Trophoblast cell (in vitro differentiated cells and primary cell): ENCODE data around the gene TANK.

ENCODE experiments used
- DNase-seq, 2 donors: peaks; one replicate each; pipeline ENCODE4 v3.0.0-alpha.2; 2016
- H2AFZ ChIP-seq: 2 replicates; pipeline ENCODE4 v1.6.1; 2013; ENCODE audit warnings: low read length, moderate library complexity, mild to moderate bottlenecking; ENCODE audit not compliant: insufficient read depth, poor library complexity
- H2AK5ac ChIP-seq: 2 replicates; pipeline ENCODE4 v1.6.1; 2013; ENCODE audit warnings: mild to moderate bottlenecking, low read length
- H2BK120ac ChIP-seq: 2 replicates; pipeline ENCODE4 v1.6.1; 2013; ENCODE audit warnings: low read length, mild to moderate bottlenecking, moderate library complexity; ENCODE audit not compliant: insufficient read depth, poor library complexity
- H2BK12ac ChIP-seq: 2 replicates; pipeline ENCODE4 v1.6.1; 2013; ENCODE audit warnings: mild to moderate bottlenecking, low read length, moderate library complexity
- H2BK5ac ChIP-seq: 2 replicates; pipeline ENCODE4 v1.6.1; 2013; ENCODE audit warnings: low read length, low read depth, moderate library complexity, mild to moderate bottlenecking; ENCODE audit not compliant: poor library complexity
- H3K14ac ChIP-seq: 2 replicates; pipeline ENCODE4 v1.6.1; 2013; ENCODE audit warnings: mild to moderate bottlenecking, low read length
- H3K18ac ChIP-seq: 2 replicates; pipeline ENCODE4 v1.6.1; 2013; ENCODE audit warnings: mild to moderate bottlenecking, low read length
- H3K23ac ChIP-seq: 2 replicates; pipeline ENCODE4 v1.6.1; 2013; ENCODE audit warnings: low read length
- H3K27ac ChIP-seq: 2 replicates; pipeline ENCODE4 v1.5.1; 2013; ENCODE audit warnings: low read depth, mild to moderate bottlenecking, inconsistent platforms, low read length, moderate library complexity
- H3K27me3 ChIP-seq: 2 replicates; pipeline ENCODE4 v1.6.1; 2013; ENCODE audit warnings: inconsistent platforms, mild to moderate bottlenecking, low read length, moderate library complexity; ENCODE audit not compliant: insufficient read depth
- H3K36me3 ChIP-seq, 2 experiments: 1 replicate in 1 of 2; 2 replicates in 1 of 2; pipeline ENCODE4 v1.6.1; 2013; ENCODE audit warnings: low read length in 2 of 2, mild to moderate bottlenecking in 2 of 2, moderate library complexity in 1 of 2; ENCODE audit not compliant: insufficient read depth in 2 of 2, control insufficient read depth in 1 of 2
- H3K4ac ChIP-seq: 2 replicates; pipeline ENCODE4 v1.6.1; 2013; ENCODE audit warnings: low read depth, mild to moderate bottlenecking, low read length, moderate library complexity
- H3K4me1 ChIP-seq, 2 experiments: 1 replicate in 1 of 2; 2 replicates in 1 of 2; pipeline ENCODE4 v1.6.1; 2013; ENCODE audit warnings: low read length in 2 of 2, mild to moderate bottlenecking in 2 of 2, moderate library complexity in 1 of 2; ENCODE audit not compliant: insufficient read depth in 2 of 2, control insufficient read depth in 1 of 2
- H3K4me2 ChIP-seq: 2 replicates; pipeline ENCODE4 v1.6.1; 2013; ENCODE audit warnings: inconsistent platforms, mild to moderate bottlenecking, low read length, moderate library complexity
- H3K4me3 ChIP-seq: 2 replicates; pipeline ENCODE4 v1.5.1; 2013; ENCODE audit warnings: mild to moderate bottlenecking, low read depth, low read length, inconsistent platforms
- H3K79me1 ChIP-seq: one replicate; pipeline ENCODE4 v1.6.1; 2013; ENCODE audit warnings: low read length
- H3K79me2 ChIP-seq: 2 replicates; pipeline ENCODE4 v1.6.1; 2013; ENCODE audit warnings: low read length, mild to moderate bottlenecking; ENCODE audit not compliant: control insufficient read depth, insufficient read depth, poor library complexity
- H3K9ac ChIP-seq: 2 replicates; pipeline ENCODE4 v1.6.1; 2013; ENCODE audit warnings: mild to moderate bottlenecking, low read length
- H3K9me3 ChIP-seq: 2 replicates; pipeline ENCODE4 v1.6.1; 2013; ENCODE audit warnings: low read depth, mild to moderate bottlenecking, control low read depth, inconsistent platforms, low read length; ENCODE audit not compliant: insufficient read depth
- H4K12ac ChIP-seq: 2 replicates; pipeline ENCODE4 v1.6.1; 2013; ENCODE audit warnings: low read depth, mild to moderate bottlenecking, low read length, moderate library complexity
- H4K8ac ChIP-seq: 2 replicates; pipeline ENCODE4 v1.6.1; 2013; ENCODE audit warnings: low read depth, mild to moderate bottlenecking, low read length, moderate library complexity
- H4K91ac ChIP-seq: one replicate; pipeline ENCODE4 v1.6.1; 2013; ENCODE audit warnings: low read depth, mild to moderate bottlenecking, low read length, moderate library complexity
- WGBS: extraction: QIAGEN DNeasy Blood & Tissue Kit; methylation state at CpG from one replicate; pipeline ENCODE4 v1.1.7; 2013; ENCODE audit warnings: missing lambda C conversion rate; ENCODE audit not compliant: insufficient read length, insufficient coverage; ENCODE audit errors: extremely low coverage; 5-methylcytosine and 5-hydroxymethylcytosine counted together

The TANK gene

GRCh38 chr2:161164161-161164560 lies 3.9 kb downstream of the TANK start:
- Histone ChIP-seq H3K4me3 (no peak overlapping the region), H3K18ac (no peak overlapping the region), H3K4ac (no peak overlapping the region), H3K9me3 (no peaks in the 10 kb centered on the region), H3K14ac (no peak overlapping the region), H3K79me1 (peaks cover 7% of the 10 kb centered on the region), H4K12ac (no peak overlapping the region), H2BK5ac (no peak overlapping the region), H4K8ac (no peak overlapping the region), H3K79me2 (peaks cover 7% of the 10 kb centered on the region), H3K4me2 (no peak overlapping the region), H3K27ac (no peak overlapping the region), H2AK5ac (no peak overlapping the region), H3K9ac (no peak overlapping the region), H4K91ac (no peak overlapping the region), H2AFZ (no peak overlapping the region), H2BK120ac (no peak overlapping the region), H3K23ac (no peak overlapping the region), H3K27me3 (no peaks in the 10 kb centered on the region), H3K36me3 (no peaks in the 10 kb centered on the region), H2BK12ac (no peak overlapping the region), H3K4me1 (no peaks in the 10 kb centered on the region)
- no peak for DNase-seq
- WGBS, result no CpG with 5 or more reads among the region's 6 CpGs

GRCh38 chr2:161165266-161165665 lies 5.0 kb downstream of the TANK start:
- Histone ChIP-seq H3K4me2 (no peak overlapping the region), H4K8ac (no peak overlapping the region), H4K12ac (no peak overlapping the region), H3K27ac (no peak overlapping the region), H2BK12ac (no peak overlapping the region), H3K4me3 (no peak overlapping the region), H3K79me2 (peaks cover 6% of the 10 kb centered on the region), H3K27me3 (no peaks in the 10 kb centered on the region), H3K14ac (no peak overlapping the region), H2AFZ (no peak overlapping the region), H2AK5ac (no peak overlapping the region), H3K9me3 (no peaks in the 10 kb centered on the region), H3K36me3 (no peaks in the 10 kb centered on the region), H3K9ac (no peak overlapping the region), H3K4me1 (no peaks in the 10 kb centered on the region), H2BK5ac (no peak overlapping the region), H4K91ac (no peak overlapping the region), H3K4ac (no peak overlapping the region), H3K23ac (no peak overlapping the region), H2BK120ac (no peak overlapping the region), H3K79me1 (peaks cover 6% of the 10 kb centered on the region), H3K18ac (no peak overlapping the region)
- peak in 1 of 2 donors; percentile 62 for DNase-seq

GRCh38 chr2:161165811-161166210 lies 5.6 kb downstream of the TANK start:
- Histone ChIP-seq H4K91ac (no peak overlapping the region), H2AK5ac (no peak overlapping the region), H3K9ac (no peak overlapping the region), H3K27ac (no peak overlapping the region), H3K9me3 (no peaks in the 10 kb centered on the region), H3K79me1 (peaks cover 1% of the 10 kb centered on the region), H2BK12ac (no peak overlapping the region), H3K14ac (no peak overlapping the region), H2AFZ (no peak overlapping the region), H2BK120ac (no peak overlapping the region), H4K12ac (no peak overlapping the region), H3K23ac (no peak overlapping the region), H3K4me1 (no peaks in the 10 kb centered on the region), H3K18ac (no peak overlapping the region), H3K36me3 (no peaks in the 10 kb centered on the region), H3K4me3 (no peak overlapping the region), H4K8ac (no peak overlapping the region), H3K4me2 (no peak overlapping the region), H3K4ac (no peak overlapping the region), H2BK5ac (no peak overlapping the region), H3K79me2 (peaks cover 2% of the 10 kb centered on the region), H3K27me3 (no peaks in the 10 kb centered on the region)
- DNase-seq, result no peak
- no CpG with 5 or more reads among the region's 1 CpG for WGBS

DNA sequence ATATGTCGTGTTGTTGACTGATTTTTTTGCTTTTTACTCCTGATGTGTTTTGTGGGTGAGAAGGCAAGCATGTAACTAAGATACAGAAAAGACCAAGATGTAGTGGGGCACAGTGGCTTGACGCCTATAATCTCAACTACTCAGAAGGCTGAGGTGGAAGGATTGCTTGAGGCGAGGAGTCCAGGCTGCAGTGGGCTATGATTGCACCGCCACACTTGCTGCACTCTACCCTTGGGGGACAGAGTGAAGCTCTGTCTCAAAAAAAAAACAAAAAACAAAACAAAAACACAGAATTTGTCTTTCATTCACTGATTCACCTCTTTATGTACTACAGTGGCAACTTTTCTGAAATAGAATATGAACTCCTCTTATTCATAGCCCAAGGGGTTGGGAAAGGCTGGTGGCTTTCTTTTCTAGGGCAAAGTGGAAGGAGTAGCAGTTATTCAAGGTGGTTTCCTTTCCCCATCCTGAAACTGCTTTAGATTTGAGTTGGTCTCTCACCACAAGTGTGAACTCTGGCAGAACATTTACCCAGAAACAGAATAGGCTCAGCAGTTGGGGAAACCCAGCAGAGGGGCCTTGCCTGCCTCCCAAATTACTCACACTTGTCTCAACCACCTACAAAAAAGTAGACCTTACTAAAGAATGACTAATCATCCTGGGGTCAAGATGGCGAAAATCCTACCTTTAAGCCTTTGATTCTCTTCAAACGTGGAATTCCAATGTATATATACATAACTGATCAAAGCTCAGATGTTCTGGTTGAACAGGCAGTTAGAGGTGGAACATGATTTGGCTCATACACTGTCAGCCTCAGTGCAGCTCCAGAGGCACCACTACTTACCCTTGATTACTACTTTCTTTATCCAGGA lies 6.5 kb downstream of the TANK start:
- Histone ChIP-seq H3K4me1 (no peaks in the 10 kb centered on the region), H3K18ac (no peak overlapping the region), H3K4me2 (no peak overlapping the region), H3K79me2 (no peaks in the 10 kb centered on the region), H4K91ac (no peak overlapping the region), H3K79me1 (no peaks in the 10 kb centered on the region), H2BK120ac (no peak overlapping the region), H3K27ac (no peak overlapping the region), H4K12ac (no peak overlapping the region), H3K4me3 (no peak overlapping the region), H2AK5ac (no peak overlapping the region), H4K8ac (no peak overlapping the region), H2AFZ (no peak overlapping the region), H3K27me3 (no peaks in the 10 kb centered on the region), H3K14ac (no peak overlapping the region), H3K9me3 (no peaks in the 10 kb centered on the region), H3K36me3 (no peaks in the 10 kb centered on the region), H3K4ac (no peak overlapping the region), H2BK12ac (no peak overlapping the region), H3K9ac (no peak overlapping the region), H3K23ac (no peak overlapping the region), H2BK5ac (no peak overlapping the region)
- WGBS, result no CpG with 5 or more reads among the region's 6 CpGs
- DNase-seq, result no peak
